ENCODE measurements around the gene C15orf62.

- TF ChIP-seq CTCF (conservative IDR thresholded peaks at IDR 0.05 in 1 of 2, IDR thresholded peaks at IDR 0.05 in 1 of 2; ENCODE audit: low read depth in 1 of 2, low read length in 2 of 2) (no peak), EZH2 (IDR thresholded peaks at IDR 0.05; ENCODE audit: low read length, missing control alignments) (no peak)
These were observed 33.2 kb upstream of the C15orf62 start for GRCh38 chr15:40736575-40736974.

Data from fibroblast of lung (primary cell).